GM19035 (cell line): ENCODE results near the gene RNF112.
A peak's percentile ranks its signal among the peaks of the same experiment; 100 is the strongest.

Experiments
- ATAC-seq: cut with Tn5 transposase; IDR thresholded peaks from one replicate; pipeline ENCODE4 v1.9.1; 2021; ENCODE audit not compliant: unreplicated experiment

RNF112 gene, protein sequence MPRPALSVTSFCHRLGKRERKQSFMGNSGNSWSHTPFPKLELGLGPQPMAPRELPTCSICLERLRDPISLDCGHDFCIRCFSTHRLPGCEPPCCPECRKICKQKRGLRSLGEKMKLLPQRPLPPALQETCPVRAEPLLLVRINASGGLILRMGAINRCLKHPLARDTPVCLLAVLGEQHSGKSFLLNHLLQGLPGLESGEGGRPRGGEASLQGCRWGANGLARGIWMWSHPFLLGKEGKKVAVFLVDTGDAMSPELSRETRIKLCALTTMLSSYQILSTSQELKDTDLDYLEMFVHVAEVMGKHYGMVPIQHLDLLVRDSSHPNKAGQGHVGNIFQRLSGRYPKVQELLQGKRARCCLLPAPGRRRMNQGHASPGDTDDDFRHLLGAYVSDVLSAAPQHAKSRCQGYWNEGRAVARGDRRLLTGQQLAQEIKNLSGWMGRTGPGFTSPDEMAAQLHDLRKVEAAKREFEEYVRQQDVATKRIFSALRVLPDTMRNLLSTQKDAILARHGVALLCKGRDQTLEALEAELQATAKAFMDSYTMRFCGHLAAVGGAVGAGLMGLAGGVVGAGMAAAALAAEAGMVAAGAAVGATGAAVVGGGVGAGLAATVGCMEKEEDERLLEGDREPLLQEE

DNA sequence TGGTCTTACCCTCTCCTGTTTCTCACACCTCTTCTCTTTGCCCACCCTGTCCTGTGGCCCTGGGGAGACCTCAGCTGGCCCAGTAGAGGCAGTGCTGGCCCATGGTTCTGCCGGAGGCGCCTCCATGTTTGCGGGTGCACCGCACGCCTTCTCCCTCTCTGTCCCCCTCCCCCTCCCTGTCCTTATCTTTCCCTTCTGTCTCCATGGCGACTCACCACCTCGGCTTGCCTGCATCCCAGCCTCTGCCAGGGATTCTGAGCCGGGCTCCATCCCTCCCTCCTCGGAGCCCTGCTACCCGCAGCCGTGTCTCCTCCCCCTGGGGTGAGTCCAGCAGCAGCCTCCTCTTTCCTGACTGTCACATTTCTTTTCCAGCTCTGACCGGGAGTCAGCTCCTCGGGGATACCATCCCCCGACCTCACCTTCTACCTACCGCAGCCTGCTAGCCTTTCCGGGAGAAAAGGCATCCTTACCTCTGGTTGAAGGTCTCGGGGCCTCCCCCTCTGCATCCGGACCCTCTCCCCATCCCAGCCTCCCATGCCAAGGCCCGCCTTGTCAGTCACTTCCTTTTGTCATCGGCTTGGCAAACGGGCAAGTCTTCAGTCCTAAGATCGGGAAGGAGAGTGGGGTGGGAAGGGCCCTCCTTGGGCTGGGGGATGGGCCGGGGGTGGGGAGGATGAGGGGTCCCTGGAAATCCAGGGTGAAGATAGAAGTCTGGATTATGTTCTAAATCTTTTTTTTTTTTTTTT lies at the start of gene RNF112:
RNF112 (plus strand) TSS at position 358 of the 746 bp plus-strand sequence; CDS start at position 535, 177 bp downstream.
- ATAC-seq, result no peak

DNA sequence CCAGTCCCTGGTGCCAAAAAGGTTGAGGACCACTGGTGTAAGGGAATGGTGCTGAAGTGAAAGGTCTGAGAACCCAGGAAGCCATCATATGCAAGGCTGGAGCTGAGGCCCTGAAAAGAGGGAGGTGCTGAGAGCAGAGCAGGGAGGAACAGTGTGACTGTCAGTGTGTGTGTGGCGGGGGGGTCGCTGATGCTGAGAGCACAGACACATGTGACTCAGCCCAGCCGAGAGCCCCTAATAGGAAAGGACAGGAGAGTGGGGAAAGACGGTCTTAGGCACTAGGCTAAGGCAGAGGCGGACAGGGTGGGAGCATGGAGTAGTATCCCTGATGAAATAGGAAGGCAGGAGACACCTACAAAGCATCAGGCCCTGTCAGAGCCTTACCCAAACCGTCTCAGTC lies 49.7 kb upstream of the RNF112 start:
- ATAC-seq, result no peak

DNA sequence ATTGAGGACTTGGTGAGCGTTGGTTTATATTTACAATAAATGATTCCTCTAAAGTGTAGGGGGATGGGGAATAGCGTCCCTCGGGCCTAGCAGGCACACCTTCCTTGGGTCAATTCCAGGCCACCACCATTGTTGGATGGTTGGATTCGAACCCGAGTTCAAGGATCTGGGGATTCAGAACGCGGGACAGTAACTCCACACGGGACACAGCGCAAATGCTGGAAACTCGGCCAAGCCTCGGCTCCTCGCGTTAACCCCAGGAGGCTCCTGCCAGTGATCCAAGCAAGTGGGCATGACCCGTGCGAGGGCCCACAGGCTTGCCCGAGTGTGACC lies 49.1 kb upstream of the RNF112 start:
- no peak for ATAC-seq

DNA sequence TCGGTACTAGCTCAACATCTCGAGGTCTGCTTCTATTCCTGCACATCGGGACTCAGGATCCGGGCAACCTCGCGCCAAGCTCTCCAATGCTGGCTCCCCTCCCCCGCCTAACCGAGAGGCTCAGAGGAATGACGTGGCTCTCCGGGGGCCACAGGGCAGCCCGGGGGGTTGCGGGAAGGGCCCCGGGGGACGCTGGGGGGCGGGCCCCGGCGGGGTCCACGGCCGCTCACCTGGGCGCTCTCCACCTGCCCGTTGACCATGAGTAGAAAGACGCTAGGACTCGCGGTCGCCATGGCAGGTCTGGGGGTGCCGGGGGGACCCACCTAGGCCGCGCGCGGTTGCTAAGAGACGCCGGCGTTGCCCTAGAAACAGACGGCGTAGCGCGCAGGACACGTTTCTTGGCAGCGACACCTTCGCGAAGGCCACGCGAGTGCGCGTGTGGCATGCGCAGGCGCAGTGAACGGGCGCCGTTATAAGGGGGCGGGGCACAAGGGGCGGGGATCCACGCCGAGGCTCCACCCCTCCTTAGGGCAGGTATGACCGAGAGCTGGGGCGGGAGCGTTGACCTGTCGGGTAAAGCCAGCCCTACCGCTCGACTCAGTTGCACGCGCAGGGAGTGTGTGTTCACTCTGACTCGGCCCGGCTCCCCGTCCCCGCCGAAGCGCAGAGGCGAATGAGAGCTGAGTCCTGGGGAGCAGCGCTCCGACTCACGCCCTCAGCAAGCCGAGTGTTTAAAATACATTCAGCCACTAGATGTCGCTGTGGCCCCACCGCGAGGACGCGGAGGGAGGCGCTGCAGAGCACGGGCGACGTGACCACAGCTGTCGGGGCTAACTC lies 48.5 kb upstream of the RNF112 start, which contains the start of gene B9D1:
B9D1 (minus strand) TSS at position 447 of the 837 bp plus-strand sequence; CDS start at position 293, 154 bp downstream.
- peak; percentile 83 for ATAC-seq

DNA sequence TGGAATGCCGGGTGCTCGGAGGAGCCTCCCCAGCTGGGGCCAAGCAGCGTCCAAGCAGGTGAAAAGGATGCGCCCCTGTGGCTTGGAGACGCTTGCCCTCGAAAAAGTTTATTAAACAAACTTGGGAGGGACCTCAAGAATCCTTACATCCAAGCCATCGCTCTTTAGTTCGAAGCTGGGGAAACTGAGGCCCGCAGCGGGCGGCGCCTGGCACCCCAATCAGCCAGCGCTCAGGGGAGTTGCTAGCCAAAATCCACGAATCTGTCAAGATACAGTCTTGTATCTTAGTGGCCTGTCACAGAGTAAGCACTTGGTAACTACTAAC lies 48.0 kb upstream of the RNF112 start:
- no peak for ATAC-seq

DNA sequence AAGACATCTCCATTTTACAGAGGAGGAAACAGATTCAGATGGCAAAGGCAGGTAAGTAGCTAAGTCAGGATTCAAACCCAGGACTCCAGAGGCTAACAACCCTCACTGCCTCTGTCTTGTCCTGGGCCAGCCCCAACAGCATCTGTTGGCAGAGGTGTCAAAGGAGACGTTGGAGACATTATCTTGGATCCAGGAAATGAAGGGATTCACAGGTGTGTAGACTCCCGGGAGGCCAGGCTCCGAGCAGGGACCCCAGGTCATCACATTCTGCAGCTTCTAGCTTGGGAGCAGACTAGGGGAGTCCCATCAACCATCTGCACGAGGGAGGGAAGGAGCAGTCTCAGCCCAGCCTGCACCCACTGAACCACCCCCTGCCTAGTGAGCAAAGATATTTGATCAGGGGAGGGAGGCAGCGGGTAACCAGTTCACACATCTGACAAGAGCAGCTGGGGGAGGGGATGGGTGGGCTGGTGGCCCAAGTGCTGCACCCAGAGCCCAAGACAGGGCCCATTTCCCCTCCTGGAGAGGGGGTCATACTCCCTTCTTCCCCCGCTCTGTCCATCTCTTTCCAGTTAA lies 47.5 kb upstream of the RNF112 start:
- no peak for ATAC-seq

DNA sequence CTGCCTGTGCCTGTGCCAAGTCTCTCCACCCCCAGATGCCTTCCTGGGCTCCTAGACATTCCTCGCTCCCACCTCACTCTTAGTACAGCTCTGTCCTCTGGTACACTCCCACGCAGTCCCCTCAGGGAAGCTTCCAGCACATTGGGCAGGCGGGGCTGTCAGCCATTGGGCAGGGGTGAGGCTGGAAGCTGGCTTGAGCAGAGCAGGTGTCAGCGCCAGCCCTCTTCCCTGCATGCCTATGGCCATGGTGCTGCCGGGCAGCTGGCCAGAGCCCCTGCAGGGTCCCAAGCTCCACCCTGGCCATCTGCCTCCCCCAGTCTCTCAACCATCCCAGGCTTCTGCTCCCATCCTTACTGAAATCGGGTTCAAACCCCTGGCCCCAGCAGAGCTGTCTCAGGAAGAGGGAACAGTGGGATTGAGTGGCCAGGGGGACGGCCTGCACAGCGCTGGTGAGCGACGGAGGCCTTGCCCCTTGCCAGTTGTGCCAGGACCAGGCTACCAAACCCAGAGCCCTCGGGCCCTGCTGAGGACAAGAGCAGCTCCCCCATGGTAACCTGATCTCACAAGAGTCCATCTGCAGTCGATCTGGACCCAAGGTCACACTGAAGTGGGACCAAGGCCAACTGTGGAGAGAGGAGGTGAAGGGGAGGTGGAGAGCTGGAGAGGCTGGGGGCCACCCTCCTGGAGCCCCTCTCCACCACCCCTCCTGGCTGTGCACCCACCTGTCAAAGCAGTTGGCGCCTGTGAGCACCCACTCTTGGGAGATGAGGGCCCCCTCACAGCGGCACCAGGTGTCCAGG lies 46.1 kb upstream of the RNF112 start:
- no peak for ATAC-seq

DNA sequence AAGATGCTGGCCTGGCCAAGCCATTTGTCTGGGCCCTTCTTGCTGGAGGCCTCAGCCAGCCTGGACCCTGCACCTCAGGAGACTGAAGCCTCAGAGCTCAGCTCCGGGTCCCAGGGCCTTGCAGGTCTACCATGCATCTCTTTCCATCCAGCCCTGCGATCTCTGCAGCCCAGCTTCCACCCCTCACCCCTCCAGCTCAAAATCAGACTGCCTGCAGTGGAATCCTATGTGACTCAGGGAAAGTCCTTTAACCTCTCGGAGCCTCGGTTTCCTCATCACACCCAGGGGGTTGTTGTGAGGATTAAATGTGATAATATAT lies 45.6 kb upstream of the RNF112 start:
- ATAC-seq, result no peak

DNA sequence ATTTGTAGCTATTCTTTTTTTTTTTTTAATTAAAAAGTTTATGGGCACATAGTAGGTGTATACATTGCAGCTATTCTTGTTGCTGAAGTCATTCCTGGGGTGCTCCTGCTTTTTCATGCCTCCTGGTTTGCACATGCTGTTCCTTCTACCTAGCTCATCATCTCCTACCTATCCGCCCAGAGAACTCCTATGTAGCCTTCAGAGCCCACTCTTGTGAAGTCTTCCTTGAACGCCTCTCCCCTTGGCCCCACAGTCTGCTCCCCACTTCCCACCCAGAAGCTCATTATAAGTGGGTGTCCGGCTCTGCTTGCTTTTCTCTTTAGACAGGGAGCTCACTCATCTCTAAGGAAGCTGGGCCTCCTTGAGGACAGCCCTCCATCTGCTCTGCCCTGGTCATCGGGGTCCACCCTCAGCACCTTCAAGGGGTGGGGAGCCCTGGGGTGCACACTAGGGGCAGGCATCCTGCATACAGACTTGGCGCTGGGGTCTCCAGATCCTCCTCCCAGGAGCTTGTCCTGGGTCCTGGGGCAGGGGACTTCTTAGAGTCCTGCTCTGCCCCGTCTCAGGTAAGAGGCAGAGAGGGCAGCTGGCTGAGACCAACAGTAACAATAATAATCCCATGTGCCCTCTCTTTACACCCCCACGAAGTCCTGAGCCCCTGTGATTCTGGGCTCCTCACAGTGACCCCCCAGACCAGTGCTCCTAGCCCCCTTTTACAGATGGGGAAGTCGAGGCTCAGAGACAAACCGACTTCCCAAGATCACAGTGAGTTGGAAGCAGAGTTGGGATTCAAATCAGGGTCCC lies 45.0 kb upstream of the RNF112 start:
- no peak for ATAC-seq

DNA sequence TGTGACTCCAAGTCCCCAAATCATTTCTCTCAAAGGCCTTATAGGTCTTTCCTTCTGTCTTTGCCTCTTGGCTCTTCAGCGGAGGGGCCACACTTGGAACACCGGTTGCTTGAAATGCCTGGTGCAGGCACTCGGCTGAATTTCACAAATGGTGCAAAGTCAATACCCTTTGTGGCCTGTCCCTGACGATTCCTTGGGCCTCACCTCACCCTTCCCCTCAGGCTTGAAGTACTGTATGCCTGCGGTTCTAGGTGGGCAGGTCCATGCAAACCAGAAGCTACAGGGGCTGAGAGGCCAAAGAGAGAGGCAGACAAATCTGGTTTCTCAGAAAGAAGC lies 44.4 kb upstream of the RNF112 start:
- ATAC-seq, result no peak

DNA sequence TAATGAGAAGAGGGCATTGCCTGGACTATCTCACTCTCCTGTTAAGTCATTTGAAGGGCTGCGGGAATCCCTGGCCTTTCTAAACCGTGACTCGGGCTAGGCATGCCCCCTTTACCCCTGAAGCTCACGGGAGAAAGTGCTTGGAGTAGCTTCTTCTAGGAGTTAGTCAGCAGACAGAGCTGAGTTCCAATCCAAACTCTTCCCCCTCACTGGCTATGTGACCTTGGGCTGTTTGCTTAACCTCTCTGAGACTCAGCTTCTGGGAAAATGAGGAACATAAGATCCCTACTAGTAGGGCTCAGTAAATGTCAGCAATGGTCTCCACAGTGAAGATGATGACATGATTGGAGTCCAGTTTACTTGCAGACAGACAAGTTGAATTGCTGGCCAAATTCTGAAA lies 42.8 kb upstream of the RNF112 start:
- ATAC-seq, result no peak

DNA sequence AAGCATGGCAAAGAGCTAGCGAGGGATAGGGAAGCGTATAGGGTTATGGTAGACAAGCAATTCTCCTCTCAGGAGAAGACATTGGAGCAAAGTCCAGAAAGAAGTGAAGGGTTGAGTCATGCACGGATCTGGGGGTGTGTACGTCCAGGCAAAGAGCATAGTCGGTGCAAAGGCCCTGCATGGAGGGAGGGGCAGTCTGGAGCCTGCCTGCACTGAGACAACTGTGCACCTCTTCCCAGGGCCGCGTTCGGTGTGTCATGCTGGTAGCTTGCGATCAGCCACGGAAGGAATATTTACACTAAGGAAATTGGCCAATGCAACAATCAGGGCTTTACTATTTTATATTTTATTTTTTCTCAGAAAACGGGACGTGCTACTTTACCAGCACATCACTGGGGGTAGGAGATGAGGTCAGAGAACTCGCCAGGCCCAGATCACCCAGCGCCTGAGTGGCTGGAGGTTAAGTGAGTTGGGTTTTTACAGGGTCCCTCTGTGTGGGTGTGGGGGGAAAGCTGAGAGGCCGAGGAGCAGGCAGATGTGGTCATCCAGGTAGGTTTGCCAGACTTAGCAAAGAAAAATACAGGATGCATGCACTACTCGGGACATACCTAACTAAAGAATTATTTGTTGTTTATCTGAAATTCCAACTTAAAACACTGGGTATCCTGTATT lies 41.8 kb upstream of the RNF112 start:
- no peak for ATAC-seq

DNA sequence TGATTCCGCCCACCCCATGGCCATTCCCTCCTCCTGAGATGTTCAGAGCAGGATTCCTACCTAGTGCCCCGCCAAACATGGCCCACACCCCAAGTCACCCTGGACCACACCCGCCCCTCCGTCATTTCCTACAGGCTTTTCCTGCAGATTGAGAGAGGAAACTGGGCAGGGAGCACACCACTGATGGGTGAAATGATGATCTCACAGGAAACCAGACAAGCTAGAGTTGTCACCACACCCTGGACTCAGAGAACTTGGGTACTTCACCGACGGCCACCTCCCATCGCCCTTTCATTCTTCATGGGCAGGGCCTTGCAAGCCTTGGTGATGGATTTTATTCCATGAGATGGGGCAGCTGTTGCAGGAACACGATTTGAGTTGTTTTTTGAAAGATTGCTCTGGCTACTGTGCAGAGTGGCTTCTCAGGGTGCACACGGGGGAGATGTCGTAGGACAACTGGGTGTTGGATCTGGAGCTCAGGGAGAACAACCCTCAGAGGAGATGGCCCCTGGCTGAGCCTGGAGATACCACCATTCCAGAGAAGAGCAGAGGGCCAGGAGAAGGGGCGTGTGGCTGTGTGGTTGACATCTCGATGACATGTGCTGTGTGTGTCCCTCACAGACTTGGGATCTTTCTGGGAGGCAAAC lies 41.1 kb upstream of the RNF112 start:
- ATAC-seq, result no peak

DNA sequence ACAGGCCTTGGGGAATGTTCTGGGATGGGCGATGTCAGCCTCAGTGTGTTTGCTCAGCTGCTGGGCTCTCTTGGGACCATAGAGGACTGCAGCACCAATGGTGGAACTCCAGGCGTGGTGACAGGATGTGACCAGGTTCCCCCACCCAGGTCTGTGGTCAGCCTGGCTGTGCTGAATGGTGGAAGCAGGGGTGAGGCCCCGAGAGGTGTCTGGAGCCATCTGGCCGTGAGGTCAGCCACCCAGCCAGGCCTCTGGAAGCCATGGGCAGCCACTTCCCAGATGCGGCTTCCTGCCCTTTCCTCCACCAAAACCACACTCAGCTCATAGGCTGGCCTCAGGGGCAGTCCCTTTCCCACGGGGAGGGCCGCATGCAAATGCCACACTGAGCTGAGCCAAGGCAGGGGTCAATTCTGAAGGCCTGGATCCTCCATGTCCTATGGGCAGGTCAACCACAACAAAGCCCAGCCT lies 40.5 kb upstream of the RNF112 start:
- no peak for ATAC-seq

DNA sequence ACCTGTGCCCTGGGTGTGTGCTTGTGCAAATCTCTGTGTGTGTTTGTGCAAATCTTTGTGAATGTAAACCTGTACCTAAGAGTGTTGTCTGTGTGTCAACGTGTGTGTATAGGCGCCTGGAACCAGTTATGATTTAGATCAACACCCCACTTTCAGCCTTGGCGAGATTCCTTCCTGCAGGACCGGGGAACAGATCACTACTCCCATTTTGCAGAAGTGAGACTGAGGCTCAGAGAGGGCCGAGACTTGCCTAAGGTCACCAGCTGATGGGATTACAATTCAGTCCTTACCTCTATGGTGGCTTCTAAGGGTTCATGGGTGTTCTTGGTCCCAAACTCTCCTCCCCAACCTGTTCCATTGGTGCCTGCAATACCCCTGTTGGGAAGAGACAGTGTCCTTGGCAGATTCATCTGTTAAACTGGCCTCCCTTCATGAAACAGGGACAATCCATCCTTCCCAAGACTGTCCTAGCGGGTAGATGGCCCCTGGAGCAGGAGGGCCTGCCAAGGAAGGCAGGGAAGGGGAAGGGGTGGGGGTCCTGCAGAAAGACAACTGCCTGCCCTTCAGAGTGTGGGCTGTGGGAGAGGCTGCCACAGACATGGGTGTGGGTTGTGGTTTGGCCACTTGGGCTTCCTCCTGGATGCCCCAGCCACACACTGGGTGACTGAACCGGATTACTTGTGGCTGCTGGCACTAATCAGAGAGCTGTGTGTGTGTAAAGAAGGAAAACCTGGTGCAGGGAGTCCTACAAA lies 39.6 kb upstream of the RNF112 start:
- ATAC-seq, result no peak

DNA sequence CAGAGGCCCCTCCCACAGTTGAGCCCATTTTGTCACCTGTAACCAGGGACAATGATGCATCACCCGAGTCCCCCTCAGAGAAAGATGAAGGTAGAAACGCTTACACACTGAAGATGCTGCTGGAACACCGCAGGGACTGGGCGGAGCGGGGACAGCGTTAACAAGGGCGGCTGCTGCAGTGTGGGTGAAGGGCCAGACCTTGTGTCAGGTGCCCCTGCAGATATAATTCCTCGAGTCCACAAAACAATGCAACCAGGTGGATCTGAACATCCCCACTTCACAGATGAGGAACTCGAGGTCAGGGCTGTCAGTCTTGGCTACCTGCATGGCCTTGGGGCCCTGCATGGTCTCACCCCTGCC lies 39.0 kb upstream of the RNF112 start:
- no peak for ATAC-seq

DNA sequence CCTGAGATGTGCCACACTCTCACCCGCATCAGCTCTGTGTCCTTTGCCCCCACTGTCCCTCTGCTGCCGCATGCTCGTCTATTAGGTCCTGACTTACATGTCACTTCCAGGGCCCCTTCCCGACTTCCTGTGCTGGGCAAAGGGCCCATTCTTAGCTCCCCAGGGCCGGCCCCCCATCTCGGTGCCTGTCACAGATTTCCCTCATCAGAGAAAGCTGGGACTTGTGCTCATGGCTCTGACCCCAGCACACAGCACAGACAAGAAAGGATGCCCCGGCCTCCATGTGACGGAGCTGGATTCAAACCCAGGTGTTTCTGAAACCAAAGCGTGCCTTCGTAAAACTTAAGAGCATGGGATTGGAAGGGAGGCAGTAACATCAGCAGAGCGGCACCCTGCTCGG lies 38.6 kb upstream of the RNF112 start:
- no peak for ATAC-seq
